ENCODE measurements around the gene CCDC187.

DNA sequence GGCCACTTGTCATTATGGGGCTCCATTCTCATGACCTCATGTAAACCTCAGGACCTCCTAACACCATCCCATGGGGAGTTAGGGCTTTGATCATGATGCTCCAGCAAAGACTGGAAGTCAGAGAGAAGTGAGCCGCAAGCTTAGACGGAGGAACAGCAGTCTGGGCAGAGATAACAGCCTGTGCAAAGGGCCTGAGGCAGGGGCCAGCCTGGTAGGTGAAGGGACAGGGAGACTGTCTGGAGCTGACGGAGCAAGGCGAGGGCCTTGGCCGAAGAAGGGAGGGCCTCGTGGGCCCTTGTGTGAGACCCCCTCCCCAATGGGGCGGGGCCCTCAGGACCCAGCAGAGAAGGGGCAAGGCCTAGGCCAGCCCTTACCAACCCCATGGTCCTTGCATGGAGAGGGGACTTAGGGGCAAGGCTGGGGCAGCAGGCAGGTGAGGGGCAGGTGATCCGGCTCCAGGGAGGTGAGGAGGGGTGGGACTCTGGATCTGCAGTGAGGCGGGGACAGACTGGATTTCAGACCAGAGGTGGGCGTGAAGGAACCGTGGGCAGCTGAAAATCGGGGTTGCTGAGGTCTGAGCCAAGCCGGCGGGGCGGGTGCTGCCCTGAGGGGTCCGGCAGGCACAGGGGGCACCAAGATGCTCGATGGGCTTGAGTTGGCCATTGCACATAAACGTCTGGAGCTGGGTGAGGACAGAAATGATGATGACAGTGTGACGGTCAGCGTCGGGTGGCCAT lies 40.8 kb upstream of the CCDC187 start:
- TF ChIP-seq, protein P1, sequence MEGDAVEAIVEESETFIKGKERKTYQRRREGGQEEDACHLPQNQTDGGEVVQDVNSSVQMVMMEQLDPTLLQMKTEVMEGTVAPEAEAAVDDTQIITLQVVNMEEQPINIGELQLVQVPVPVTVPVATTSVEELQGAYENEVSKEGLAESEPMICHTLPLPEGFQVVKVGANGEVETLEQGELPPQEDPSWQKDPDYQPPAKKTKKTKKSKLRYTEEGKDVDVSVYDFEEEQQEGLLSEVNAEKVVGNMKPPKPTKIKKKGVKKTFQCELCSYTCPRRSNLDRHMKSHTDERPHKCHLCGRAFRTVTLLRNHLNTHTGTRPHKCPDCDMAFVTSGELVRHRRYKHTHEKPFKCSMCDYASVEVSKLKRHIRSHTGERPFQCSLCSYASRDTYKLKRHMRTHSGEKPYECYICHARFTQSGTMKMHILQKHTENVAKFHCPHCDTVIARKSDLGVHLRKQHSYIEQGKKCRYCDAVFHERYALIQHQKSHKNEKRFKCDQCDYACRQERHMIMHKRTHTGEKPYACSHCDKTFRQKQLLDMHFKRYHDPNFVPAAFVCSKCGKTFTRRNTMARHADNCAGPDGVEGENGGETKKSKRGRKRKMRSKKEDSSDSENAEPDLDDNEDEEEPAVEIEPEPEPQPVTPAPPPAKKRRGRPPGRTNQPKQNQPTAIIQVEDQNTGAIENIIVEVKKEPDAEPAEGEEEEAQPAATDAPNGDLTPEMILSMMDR (IDR thresholded peaks at IDR 0.05), result no peak
- no peak for TF ChIP-seq POLR2AphosphoS5 (IDR thresholded peaks at IDR 0.05)
